PFSK-1 (cell line): ENCODE data around the gene SEMA3A.

ENCODE experiments used
- FOXP2 ChIP-seq: optimal IDR thresholded peaks from 2 replicates; pipeline ENCODE3; 2011; ENCODE audit warnings: borderline replicate concordance, control low read depth, inconsistent platforms; ENCODE audit not compliant: insufficient read depth; ENCODE audit errors: extremely low read length, extremely low read depth
- POLR2AphosphoS5 ChIP-seq: IDR thresholded peaks from 2 replicates; pipeline ENCODE4 v1.6.1; 2012; ENCODE audit warnings: low read depth, mild to moderate bottlenecking, control low read depth, low read length, moderate library complexity
- REST ChIP-seq, 2 experiments: IDR thresholded peaks; 2 replicates each; pipeline versions ENCODE4 v1.6.1 to v1.8.0; 2011 to 2012; ENCODE audit warnings: low read depth in 2 of 2, low read length in 2 of 2, control low read depth in 1 of 2, inconsistent platforms in 1 of 2, mild to moderate bottlenecking in 1 of 2, moderate library complexity in 1 of 2; ENCODE audit not compliant: insufficient read depth in 1 of 2
- SIN3A ChIP-seq: IDR thresholded peaks from 2 replicates; pipeline ENCODE4 v1.6.1; 2012; ENCODE audit warnings: mild to moderate bottlenecking, low read length, moderate library complexity, borderline replicate concordance; ENCODE audit not compliant: insufficient read depth
- TAF1 ChIP-seq: IDR thresholded peaks from 2 replicates; pipeline ENCODE4 v1.6.1; 2012; ENCODE audit warnings: low read length, control low read depth, borderline replicate concordance; ENCODE audit not compliant: insufficient read depth

GRCh38 chr7:84199216-84199615 lies 4.6 kb upstream of the SEMA3A start:
- no peak for TF ChIP-seq POLR2AphosphoS5
- no peak for TF ChIP-seq REST (IDR thresholded peaks at IDR 0.05; ENCODE audit: insufficient read depth in 1 of 2, low read depth in 2 of 2, low read length in 2 of 2)
- no peak for TF ChIP-seq TAF1
- no peak for TF ChIP-seq SIN3A
- TF ChIP-seq FOXP2 = no peak
